Activated gamma-delta T cell treated with anti-CD3 and anti-CD28 coated beads, Interleukin-2, amount 50 U/mL, for 16 hours (primary cell): Measurements from ENCODE around the gene ABLIM3.
"Not testable (repeated sequence)": the region's sequence is repeated elsewhere in the genome, so short reads cannot be mapped to it uniquely, and the experiment has no call there.

Experiments
- DNase-seq: peaks from one replicate; pipeline ENCODE4 v3.0.0-alpha.2; 2020; ENCODE audit warnings: low read depth

The ABLIM3 gene

DNA sequence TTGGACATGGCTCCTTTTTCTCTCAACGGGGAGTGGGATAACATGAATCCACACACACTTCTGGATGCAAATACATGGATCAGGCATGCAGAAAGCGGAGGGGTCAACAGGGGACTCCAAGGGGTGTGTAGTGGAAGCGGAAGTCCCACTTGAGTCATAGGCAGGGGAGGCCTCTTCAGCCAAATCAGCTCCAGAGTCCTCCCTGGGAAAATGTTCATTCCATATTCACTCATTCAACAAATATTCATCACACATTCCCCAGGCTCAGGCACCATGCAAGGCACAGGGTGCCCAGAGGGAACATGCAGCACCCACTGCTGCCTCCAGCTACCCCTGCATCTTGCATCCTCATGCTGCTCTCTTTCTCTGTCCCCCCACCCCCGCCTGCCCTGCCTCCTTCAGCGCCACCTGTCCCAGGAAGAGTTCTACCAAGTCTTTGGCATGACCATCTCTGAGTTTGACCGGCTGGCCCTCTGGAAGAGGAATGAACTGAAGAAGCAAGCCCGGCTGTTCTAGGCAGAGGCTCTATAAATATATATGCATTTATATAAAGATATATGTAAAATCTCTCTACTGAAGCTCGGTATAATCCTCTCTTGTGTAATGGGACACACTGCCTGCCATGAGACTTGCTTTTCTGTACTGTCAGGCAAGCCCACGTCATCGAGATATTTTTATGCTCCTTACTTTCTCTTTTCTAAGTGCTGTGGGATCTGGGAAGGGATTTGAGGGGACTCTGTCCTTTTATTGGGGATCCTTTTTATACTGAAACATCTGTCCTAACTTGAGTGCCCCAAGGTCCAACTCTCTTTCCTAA lies 116.8 kb downstream of the ABLIM3 start:
- no peak for DNase-seq

DNA sequence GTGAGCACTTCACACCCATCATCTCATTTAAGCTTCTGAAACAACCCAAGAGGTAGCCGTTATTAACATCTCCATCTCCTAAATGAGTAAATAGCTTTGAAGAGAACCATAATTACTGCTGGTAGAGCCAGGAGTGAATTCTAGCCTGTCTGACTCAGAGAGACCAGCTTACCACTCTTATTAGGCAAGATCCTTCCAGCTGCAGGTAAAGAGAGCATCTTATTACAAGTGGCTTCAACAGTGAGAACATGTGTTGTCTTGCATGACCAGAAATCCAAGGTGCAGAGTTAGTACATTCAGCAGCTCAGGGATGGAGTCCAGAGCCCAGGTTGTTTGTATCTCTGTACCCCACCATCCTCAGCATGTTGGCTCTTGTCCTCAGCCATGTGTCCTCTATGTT lies 119.5 kb downstream of the ABLIM3 start:
- no peak for DNase-seq

DNA sequence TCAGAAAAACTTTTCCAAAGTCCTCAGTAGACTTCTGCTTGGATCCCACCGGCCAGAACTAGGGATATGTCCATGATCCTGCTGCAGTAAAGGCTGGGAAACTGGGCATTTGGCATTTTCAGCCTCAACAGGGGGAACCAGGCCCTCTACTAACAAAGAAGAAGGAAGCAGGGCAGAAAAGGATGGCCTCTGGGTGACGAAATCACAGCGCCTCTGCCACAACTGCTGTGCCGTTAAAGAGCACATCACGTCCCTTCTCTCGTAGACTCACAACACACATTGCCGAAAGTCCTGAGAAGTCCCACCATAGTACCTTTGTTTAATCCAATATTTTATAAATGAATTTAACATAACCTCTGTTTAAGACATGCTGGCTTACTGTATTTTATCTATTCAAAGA lies 120.0 kb downstream of the ABLIM3 start:
- DNase-seq, result no peak

DNA sequence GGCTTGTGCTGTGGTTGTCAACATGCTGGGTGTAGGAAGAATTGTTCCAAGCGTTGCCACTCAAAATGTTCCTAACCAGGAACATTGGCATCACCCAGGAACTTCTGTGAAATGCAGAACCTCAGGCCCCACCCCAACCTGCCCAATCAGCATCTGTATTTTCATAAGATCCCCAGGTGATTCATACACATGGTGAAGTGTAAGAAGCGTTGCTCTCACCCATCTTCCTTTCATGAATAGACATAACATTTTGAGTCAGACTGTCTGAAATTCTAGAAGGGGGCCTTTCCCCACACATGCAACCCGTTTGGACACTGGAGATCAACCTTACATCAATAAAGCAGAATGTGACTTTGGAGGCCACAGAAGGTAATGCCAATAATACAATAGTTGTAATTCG lies 121.0 kb downstream of the ABLIM3 start:
- DNase-seq, result no peak

DNA sequence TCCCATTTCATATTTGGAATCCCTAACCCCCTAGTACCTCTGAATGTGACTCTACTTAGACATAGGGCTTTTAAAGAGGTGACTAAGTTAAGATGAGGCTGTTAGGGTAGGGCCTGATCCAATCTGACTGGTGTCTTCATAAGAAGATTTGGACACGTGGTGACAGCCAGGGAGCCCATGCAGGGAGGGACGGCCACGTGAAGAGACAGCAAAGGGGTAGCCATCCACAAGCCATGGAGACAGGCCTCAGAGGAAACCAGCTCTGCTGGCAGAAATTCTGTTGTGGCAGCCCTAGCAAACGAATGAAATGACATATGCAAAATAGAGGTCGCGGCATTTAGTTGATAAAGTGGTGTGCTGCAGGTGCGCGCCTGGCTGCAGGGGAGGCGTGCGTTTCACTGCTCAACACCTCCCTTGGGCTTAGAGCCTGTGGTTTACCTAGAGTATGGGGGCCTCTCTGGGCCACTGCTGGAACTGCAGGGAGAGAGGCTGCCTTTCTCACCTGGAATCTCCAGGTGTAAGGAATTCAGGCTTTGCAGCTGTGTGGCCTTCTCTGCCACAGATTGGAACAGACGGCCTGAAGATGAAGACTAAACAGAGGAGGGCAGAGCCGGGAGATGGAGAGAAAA lies 123.3 kb downstream of the ABLIM3 start:
- no peak for DNase-seq

DNA sequence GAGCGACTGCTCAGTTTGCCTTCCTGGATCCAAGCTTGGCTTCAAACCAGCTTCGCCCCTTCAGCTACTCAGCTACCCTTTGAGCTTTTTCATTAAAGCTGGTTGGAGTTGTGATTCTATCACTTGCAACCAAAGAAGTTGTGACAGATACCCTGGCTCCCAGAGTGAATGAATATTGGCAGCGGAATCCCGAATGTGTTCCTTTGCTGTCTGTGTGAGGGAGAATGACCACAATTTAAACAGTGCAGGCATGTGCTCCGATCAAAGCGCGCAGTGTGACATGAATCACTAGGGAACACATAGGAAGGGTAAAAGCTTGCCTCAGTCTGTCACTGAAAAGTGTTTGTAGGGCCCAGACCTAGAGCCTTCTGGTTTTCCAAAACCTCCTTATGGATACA lies 123.8 kb downstream of the ABLIM3 start:
- no peak for DNase-seq

DNA sequence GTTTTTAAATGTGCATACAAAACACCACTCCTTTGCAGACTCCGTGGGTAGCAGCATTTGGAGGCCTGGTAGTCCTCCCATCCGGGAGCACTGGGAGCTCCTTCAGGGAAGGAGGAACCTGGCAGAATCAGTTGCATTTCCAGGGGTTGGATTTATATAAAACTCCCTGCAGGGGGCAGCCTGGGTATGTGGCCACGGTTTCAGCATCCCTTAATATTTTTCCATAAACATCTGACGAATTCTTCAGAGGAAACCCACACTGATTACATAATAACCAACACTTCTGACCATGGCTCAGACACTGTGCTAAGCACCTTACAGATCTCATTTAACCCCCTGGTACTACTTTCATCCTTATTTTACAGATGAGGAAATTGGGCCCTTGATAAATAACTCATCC lies 124.3 kb downstream of the ABLIM3 start:
- DNase-seq, result no peak

DNA sequence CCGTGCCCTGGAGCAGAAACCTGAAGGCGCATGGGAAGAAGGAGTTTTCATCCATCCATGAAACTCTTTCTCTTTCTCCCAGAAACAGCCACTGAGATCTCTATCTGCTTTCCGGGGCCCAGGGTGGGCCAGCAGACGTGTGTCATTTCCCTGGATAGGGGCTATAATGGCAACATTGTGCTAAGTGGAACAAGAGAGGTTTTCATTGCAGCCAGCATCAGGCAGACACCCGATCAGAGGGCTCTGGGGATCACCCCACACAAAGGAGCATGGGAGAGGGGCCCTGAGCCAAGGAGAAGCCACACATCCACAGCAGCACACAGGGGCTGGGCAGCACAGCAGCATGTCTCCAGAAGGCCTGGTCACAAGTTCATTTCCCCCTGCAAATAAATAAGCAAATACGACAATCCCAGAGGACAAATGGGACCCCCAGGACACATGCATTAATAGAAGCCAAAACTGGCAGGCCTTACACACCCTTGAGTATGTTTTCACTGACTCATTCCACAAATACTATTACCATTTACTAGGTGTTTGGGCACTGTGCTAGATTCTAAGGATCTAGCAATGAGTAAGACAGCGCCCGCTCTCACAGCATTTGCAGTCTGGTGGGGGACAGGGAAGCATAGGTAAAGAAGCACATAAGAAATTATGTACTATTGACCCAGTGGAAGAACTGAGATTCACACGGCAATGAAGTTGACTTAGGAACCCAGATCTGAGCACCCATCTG lies 126.1 kb downstream of the ABLIM3 start:
- DNase-seq, result no peak

DNA sequence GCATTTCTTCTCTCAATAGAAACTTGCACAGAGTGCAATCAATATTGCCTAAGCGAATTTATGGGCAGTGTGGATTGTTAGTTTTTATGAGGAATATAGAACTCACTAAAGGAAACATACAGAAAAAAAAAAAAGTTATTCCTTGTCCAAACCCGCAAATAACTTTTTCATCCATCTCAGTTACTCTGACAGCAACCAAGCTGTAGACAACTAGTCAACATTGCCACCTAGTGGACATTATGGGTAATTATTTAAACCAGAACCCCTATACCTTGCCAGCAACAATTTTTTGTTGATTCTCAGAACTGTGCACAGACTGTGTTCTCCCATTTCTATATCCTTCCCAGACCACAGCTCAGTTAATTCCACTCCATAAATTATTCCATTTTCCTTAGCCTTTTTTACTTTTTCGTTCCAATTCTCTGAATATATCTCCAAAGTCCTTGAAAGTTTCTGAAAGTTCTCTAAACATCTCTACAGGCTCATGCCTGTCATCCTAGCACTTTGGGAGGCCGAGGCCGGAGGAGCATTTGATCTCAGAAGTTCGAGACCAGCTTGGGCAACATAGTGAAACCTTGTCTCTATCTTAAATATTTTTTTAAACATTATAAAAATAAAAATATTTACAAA lies 127.8 kb downstream of the ABLIM3 start:
- DNase-seq, result no peak

DNA sequence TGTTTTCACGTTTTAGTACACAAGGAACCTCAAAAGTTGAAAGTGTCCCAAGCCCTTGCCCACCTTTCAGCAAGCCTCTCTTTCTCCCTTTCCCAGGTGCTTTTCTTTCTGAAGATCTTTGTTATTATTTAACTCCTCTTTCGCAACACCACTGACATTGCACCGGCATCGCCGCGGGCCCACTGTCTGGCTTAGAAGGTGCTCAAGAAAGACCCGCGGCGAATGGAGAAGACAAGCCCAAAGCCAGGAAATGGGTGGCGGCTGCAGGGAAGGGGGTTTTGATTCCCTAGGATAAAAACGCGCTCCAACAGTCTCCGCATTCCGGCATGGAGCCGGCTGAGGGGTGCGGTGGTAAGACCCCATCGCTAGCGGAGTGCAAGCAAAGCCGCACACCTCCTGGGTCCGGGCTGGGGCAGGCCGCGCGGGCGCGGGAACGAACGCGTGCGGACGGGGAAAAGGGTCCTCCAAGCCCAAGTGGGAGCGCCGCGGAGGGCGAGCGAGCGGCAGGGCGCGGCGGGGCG lies 130.0 kb downstream of the ABLIM3 start:
- DNase-seq, result no peak

DNA sequence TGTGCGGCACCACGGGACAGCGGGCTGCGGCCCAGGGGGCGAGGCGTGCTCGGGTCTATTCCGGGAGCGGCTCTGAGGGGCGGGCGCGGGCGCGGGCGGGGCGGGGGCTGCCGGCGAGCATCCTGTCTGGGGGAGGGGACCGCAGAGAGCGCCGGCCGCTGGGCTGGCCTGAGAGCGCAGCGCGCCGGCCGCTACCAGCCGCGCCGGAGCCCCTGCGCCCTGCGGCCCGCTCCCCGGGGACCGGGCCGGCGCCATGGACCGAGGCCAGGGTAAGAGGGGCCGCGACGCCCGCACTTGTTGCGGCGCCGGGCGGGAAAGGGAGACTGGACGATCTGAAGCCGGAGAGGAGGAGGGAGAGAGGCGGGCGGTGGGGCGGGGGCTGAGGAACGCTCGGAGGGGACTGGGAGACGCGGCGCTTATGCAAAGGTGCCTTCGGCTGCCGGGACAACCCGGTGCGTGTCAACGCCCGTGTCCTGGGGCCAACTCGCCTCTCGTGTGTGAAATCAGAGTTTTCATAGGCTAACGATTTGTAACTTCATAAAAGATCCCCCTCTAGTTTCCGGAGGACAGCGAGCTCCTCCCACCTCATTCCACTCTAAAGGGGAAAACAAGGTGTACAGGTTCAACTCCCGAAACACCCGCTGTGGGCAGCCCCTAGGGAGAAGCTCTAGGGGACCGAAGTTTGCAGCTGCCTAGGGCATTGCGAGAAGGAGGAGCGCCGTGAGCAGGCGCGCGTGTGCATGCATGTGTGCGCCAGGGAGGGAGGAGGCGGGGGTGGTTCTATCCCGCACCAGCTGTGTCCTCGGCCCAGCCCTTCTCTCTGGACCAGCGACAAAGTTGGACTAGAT lies 130.6 kb downstream of the ABLIM3 start, which contains the start of gene AFAP1L1:
AFAP1L1 (plus strand) TSS at position 144 of the 848 bp plus-strand sequence; CDS start at position 254, 110 bp downstream.
- no peak for DNase-seq

DNA sequence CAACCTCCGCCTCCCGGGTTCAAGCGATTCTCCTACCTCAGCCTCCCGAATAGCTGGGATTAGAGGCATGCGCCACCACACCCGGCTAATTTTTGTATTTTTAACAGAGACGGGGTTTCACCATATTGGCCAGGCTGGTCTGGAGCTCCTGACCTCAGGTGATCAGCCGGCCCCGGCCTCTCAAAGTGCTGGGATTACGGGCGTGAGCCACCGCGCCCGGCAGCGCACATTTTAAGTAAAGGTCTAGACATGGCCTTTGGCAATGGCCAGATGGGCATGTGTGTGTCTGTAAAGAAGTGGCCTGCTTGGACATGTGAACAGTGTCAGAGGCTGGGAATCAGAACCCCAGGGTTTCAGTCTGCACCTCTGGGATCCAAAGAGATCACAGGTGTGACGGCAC lies 131.5 kb downstream of the ABLIM3 start:
- DNase-seq, result not testable (repeated sequence)

DNA sequence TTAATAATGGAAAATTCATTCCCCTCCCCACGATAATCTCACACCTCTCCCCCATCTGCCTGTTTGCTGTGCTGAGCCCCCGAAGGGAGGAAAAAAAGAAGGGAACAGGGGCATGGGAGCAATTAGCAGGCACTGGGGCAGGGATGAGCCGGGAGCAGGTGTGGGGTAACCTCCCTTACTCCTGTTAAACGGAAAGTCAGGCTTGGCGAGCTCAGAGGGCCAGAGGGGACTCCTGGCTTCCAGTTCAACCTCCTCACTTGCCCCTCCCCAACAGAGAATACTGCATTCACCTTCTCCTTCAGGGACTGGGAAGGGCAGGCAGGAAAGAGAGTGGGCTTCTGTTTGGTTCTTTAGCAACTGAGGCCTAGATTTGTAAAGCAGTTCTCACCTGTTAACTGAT lies 131.9 kb downstream of the ABLIM3 start:
- DNase-seq, result no peak

DNA sequence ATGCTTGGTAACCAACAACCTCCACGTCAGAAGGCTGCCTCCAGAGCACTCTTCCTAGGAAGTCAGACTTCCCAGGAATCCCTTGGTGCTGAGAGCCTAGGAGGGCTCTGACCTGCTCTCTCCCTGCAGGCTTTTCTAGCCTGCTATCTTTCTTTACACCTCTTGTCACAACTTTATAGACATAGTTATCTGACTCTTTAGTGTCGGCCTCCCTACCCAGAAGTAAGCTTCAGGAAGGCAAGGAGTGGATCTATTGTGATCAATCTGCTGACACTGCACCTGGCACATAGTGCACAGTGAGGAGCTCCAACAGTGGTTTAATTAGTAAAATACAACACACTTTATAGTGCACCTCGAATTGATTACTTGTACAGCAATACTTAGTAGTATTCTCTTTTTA lies 132.7 kb downstream of the ABLIM3 start:
- DNase-seq, result no peak

DNA sequence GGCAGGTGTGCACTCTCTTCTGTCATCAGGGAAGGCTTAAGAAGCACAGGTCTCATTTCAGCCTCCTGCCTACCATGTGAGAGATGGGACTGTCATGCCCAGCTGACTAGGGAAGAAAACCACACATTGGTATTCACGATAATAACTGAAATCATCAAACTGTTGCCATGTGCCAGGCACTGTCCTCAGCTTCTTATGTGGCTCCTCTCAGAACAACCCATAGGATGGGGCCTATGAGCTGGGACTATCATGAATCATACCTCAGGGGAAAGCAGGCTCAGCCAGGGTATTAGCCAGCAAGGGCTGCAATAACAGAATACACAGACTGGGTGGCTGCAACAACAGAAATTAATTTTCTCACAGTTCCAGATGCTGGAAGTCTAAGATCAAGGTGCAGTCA lies 133.6 kb downstream of the ABLIM3 start:
- no peak for DNase-seq

DNA sequence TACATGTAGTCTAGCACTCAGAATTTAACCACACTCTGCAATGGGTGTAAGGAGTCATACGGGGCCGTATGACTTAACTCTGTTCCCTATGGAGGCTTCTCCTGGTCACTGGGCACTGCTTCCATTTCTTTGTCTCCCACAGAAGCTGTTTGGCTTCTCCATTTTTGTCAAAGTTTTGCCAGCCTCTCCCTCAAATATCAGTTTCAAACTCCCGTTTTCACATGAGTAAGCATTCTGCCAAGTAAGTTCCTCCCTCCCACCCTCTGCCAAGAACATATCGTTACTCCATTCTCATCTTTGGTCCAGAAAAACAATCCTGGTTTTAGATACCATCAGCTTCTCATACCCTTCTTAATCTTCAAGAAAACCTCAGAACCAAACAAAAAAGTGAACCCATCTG lies 136.5 kb downstream of the ABLIM3 start:
- DNase-seq, result no peak

DNA sequence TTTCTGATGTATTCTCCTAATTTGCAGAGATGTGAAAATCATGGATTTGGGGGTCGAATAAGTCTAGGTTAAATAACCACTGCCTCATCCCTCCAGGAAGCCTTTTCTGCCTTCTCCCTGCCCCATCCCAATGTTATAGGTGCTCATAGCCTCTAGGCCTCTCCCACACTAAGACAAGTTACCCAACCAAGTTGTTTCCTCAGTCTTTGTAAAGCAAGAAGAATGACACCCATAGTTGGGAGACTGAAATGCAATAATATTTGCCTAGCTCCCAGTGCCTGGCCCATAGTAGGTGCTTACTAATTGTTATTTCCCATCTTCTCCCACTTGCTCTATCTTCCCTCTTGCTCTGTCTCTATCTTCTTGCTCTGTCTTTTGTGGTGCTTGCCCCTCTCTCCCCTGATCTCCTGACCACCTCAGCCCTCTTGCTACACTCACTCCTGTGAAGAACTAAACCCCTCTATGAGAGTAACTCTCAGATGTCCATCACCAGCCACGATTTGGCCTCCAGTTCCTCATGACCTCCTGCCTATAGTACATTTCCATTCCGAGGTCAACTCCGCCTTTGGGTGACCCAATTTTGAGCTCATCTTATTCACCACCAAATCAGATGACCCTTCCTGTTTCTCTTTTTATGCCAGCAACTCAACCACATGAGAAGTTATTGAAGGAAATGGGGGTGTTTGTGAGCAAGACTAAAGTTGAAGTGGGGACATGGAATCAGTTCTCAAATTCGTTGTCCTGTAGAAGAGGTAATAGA lies 137.3 kb downstream of the ABLIM3 start:
- no peak for DNase-seq

DNA sequence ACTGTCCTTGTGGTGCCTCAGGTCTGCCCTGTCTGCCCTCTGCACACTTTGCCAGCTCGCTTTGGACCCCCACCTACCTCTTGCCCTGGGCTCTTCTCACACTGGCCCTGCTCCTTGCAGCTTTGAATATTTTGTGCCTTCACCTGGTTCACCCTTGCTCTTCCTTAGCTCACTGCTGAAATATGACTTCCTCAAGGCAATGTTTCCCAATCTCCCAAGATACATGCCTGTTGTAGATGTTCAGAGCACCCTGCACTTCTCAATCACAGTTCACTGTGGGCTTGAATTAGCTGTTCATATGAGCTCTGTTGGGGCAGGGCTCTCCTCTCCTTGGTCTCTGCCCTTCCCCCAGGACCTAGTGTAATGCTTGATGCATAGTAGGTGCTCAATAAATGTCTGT lies 138.4 kb downstream of the ABLIM3 start:
- no peak for DNase-seq

DNA sequence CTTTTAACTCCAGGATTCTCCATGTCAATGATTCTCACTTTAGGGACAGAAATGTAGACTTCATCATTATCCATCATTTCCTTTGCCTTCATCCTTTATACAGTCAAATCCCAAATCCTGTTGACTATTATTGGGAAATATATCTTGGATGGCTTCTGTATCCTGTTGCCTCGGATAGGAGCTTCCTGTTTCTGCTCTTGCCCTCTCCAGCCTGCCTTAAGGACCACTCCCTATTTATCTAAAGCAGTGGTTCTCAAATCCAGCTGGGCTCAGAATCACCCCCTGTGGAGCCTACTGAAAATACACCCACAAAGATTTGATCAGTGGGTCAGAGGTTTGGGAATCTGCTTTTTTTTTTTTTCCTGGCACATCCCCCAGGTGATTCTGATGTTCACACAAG lies 138.8 kb downstream of the ABLIM3 start:
- no peak for DNase-seq

DNA sequence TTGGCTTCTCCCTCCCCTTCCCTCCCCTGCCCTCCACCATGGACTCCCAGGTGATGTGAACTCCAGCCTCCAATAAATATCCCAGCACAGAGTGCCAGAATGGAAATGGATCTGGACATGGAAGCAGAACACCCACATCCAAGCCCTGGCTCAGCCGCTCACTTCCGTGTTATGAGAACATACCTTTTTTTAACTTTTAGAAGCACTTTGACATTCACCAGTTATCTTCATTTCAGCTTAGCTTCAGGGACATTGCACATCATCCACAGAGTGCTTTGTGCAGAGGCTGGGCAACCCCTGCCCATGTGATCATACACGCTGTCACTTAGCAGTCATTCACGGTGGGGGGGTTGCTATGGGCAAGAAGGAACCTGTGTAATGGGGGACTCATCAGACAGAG lies 139.5 kb downstream of the ABLIM3 start:
- DNase-seq, result no peak
